GM18502 (cell line): Measurements from ENCODE around the gene TGM6.

Source experiments
- ATAC-seq: cut with Tn5 transposase; IDR thresholded peaks from one replicate; pipeline ENCODE4 v1.9.1; 2021; ENCODE audit warnings: mild to moderate bottlenecking; ENCODE audit not compliant: unreplicated experiment, poor library complexity

TGM6 gene

DNA sequence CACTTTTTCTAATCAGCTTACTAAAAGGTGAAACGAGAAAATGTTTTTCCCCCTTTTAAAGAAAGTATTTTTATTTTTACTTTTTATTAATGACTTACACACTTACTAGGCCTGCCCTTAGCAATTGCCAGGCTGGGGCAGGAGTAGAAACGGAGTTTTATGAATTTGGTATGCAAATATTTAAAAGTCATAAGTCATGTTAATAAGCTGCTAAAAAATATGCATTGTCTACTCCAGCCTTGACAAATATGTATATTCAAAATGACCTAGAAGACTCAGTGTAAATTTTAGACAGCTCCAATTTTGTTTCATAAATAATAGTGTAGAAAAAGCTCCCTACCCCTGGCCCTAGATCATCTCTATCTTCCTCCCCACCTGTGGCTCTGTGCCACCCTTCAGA is 17.5 kb upstream of the TGM6 start:
- ATAC-seq = no peak

DNA sequence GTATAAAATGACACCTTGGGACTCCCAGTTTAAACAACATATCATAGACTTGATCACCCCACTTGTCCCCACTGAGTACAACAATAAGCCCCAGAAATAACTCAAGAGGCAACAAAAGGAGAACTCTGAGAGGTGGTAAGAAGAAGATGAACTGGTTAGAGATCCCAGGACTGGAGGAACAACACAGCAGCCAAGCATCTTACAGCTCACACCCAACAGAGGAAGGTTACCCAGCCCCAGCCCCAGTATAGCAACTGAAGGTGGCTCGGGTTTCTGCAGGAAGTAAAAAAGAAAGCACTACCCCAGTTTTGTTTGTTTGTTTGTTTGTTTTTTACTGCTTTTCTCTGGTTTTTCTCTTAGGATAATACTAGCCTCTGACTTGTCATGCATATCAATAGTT is 17.1 kb upstream of the TGM6 start:
- no peak for ATAC-seq

DNA sequence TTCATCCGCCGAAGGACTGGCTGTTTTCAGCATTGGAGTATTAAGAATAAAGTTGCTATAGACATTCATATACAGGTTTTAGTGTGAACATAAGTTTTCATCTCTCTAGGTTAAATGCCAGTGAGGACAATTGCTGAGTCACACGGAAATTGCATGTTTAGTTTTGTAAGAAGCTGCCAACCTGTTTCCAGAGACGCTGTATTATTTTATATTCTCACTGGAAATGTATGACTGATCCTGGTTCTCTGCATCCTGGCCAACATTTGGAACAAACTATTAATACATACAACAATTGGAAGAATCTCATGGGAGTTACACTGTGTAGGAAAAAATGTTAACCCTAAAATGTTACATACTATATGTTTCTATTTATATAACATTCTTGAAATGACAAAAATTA is 16.7 kb upstream of the TGM6 start:
- no peak for ATAC-seq

GRCh38 chr20:2365091-2365490 is 15.6 kb upstream of the TGM6 start:
- ATAC-seq = no peak

DNA sequence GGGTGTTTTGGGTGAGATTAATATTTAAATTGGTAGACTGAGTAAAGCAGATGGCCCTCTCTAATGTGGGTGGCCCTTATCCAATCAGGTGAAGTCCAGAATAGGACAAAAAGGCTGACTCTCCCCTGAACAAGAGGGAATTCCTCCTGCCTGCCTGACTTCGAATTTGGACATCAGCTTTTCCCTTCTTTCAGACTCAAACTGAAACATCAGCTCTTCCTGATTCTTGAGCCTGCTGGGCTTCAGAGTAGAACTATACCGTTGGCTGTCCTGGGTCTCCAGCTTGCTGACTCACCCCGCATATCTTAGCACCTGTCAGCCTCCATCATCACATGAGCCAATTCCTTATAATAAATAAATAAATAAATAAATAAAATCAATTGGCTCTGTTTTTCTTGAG is 15.0 kb upstream of the TGM6 start:
- ATAC-seq = no peak

DNA sequence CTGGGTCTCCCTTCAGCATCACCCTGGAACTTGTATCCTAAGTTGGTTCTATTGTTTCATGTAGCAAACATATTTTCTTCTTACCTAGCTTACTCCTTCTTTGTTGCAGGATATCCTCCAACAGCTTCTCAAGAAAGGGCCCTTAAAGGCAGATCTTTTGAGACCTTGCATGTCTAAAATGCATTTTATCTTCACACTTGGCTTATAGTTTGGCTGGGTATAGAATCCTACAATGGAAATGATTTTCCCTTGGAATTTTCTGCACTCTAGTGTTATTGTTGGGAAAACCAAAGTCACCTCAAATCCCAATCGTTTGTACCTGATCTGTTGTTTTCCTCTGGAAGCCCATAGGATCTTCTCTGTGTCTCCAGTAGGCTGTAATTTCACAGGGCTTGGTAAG is 12.1 kb upstream of the TGM6 start:
- no peak for ATAC-seq

GRCh38 chr20:2373098-2373497 is 7.6 kb upstream of the TGM6 start:
- no peak for ATAC-seq

- no peak for ATAC-seq
These were observed 6.2 kb upstream of the TGM6 start for GRCh38 chr20:2374346-2375125.

DNA sequence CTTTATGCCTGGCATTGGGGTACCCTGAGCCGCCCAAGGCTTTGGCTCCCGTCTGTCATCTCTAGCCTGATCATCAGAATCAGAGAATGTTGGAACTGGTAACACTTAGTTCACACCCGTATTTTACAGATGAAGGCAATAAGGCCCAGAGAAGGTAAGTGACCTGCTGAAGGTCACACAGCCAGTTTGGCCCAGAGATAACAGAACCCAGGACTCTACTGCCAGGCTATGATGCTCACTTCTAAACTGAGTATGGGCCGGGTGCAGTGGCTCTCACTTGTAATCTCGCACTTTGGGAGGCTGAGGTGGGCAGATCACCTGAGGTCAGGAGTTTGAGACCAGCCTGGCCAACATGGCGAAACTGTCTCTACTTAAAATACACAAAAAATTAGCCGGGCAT is 1.8 kb upstream of the TGM6 start:
- ATAC-seq = no peak

DNA sequence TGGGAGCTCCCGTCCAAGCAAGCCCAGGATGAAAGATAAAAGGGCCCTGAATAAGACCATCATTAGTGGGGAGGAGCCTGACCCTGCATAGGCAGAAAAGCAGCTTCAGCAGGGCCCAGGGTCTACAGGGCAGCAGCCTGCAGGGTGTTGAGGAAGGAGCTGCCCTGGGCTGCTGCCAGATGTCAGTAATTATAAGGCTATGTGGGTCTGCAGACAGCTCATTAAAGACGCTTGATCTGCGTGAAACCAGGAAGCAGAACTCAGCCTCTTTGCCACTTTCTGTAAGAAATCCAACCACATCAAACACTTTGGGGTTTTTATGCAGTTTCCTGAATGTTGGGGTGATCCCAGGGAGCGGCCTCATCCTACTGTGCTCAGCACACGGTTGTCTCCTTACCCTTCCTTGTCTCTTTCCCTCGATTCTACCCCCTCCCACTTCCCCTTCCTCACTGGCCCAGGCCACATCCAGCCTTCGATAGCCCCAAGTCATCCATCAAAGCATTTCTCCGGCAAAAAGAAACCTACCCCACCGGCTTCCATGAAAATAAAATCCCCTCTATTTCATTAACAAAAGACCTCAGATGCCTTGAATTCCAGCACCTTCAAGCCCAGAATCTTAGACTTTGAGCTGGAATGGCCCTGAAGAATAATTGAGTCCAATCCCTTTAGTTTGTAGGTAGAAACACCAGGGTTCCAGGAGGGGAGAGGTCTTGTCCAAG is 1.0 kb upstream of the TGM6 start:
- no peak for ATAC-seq

DNA sequence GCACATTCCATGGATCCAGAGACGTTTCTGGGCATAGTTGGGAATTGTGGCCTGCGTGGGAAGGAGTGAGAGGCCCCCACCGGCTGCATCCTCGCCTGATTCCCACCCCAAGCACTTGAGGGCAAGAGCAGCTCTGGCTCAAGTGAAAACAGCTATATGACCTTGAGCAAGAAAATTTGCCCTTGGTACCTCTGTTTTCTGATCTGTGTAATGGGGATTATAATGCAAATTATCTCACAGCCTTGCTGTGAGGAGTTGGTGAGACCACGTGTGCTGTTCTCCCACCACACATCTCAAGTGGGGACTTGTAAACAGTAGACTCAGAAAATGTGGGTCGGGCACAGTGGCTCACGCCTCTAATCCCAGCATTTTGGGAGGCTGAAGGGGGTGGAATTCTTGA is 602 bp downstream of the TGM6 start:
- ATAC-seq = no peak

DNA sequence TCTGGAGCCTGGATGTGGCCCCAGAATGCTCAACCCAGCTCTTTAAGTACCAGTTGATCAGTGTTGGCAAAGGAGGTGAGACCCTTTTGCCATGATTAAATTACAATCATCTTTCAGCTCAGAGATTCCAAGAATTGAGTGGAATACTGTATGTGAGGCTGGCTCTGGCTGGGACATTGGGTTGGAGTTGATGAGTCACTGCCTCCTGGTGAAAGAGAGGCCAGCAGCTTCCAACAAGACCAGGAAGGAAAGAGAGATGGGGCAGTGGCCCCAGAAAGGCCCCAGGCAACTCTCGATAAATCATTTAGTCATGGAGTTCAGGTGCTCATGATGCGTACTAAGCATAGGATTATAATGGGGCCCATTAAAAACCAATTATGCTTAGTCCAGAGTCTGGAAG is 2.1 kb downstream of the TGM6 start:
- no peak for ATAC-seq

DNA sequence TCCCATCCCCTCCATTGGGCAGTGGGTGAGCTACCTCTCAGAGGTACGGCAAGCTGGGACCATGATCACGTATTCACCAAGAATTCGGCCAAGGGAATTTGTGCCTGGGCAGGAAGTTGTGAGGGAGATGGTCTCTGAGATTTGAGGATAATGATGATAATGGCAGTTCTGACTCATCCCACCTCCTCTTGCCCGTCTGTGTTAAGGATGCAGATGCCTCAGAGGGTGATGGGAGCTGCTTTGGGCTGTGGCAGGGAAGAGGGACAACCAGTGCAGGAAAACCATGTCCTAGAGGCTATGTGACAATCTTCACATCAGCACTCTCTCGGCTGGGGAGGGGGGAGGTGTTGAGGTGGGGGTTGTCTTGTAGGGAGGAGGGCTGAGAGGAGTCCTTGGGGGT is 4.3 kb downstream of the TGM6 start:
- ATAC-seq = no peak

DNA sequence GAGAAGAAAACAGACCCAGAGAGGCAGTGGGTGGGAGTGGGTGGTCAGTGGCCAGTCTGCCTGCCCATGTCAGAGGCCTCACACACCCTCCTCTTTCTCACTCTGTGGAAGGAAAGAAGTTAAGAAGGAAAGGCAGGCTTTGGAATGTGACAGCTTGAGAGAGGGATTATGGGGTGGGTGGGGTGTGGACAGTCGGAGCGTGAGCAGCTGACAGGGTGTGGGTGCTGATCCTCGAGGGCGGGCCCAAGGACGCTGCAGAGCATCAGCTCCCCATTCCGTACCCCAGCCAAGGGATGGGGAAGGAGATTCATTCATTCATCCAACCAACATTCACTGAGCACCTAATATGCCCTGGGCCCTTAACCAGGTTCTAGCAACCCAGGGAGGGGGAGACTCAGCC is 4.8 kb downstream of the TGM6 start:
- no peak for ATAC-seq

DNA sequence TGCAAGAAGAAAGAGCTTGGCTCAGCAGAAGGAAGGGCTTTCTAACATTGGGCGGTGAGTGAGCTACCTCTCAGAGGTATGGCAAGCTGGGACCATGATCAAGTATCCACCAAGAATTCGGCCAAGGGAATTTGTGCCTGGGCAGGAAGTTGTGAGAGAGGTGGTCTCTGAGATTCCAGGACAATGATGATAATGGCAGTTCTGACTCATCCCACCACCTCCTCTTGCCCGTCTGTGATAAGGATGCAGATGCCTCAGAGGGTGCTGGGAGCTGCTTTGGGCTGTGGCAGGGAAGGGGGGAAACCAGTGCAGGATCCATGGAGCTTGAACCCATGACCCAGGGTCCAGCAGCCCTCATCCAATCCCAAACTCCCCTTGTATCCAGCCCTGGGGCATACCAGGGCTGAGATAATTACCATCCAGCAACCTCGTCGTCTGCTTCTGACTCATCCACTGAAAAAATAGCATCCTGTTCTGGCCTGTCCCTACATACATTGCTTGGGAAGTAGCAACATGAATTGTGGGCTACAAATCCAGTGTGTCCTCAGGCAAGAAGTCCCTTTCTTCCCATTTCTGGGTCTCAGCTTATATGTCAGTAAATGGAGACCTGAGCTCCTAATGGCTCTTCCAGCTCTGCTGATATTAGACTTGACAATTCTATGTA is 5.9 kb downstream of the TGM6 start:
- ATAC-seq = no peak

- peak; percentile 63 for ATAC-seq
These were observed 6.5 kb downstream of the TGM6 start for GRCh38 chr20:2387180-2387577.

GRCh38 chr20:2387580-2387979 is 6.9 kb downstream of the TGM6 start:
- ATAC-seq = no peak

DNA sequence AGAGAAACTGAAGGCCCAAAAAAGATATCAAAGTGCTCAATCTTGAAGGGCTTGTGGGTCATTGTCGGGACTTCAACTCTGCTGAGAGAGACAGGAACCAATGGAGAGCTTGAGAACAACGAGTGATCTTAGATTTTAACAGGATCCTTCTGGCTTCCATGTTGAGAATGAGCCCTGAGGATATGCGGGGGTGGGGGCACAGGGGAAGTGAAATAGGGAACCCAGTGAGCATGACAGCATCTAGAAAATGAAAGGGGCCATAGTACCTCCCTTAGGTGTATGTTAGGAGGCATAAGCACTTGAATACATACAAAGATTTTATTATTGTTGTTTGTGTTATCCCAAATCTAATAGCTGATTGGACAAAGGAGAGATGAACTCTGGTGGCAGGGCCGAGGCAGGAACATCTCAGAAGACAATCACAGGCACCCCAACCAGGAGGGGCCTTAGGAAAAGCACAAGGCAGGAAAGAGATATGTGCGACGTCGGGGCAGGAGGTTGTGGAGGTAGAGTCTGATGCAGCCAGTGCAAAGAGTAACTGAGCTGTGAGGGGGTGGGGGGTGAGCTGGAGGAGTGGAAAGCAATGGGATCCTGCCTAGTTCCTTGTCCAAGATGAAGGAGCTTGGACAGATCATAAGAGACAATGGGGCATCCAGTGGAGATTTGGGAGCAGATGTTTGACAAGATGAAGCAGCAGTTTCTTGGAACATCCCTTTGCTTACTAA is 10.4 kb downstream of the TGM6 start:
- no peak for ATAC-seq

DNA sequence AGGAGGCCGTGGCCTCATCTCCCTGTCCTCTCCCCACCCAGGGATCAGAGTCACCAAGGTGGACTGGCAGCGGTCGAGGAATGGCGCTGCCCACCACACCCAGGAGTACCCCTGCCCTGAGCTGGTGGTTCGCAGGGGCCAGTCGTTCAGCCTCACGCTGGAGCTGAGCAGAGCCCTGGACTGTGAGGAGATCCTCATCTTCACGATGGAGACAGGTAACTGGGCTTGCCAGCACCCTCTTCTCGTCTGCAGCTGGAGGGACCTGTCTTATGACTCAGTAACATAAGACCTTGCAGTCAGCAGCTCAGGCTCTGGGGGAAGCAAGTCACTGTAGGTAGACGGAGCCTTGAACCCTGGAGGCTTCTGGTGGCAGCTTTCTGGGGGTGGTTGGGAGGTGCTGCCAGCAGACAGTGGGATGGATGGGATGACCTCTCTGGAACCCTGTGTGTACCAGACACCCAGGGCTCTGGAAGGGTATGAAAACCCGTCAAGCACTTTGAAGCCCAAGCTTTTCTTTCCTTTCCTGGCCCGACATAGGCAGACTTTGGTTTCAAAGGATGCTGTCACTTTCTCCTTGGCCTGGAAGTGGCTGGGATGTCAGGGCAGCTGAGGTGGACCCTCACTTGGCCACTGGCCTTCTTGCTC is 13.8 kb downstream of the TGM6 start:
- ATAC-seq = no peak

- ATAC-seq = no peak
These were observed 14.4 kb downstream of the TGM6 start for GRCh38 chr20:2395136-2395535.
